OCI-LY3 (cell line): ENCODE data around the gene MFSD6.
"Not testable (repeated sequence)": the region's sequence is repeated elsewhere in the genome, so short reads cannot be mapped to it uniquely, and the experiment has no call there.

Experiments
- H2AFZ ChIP-seq: fragments of 200-600, 300-600 bp; shearing (Covaris generic); 2 replicates; pipeline ENCODE4 v1.6.0; 2014; ENCODE audit warnings: antibody characterized with exemption, low read depth, low read length
- H3K27ac ChIP-seq: fragments of 200-600, 300-600 bp; sonication (generic); 2 replicates; pipeline ENCODE4 v1.5.1; 2014; ENCODE audit warnings: mild to moderate bottlenecking, low read length, moderate library complexity, mixed read lengths
- H3K27me3 ChIP-seq: fragments of 200-600, 300-600 bp; sonication (generic); 2 replicates; pipeline ENCODE4 v1.6.1; 2014; ENCODE audit warnings: low read depth, low read length, mixed read lengths
- H3K36me3 ChIP-seq: fragments of 200-600, 300-600 bp; sonication (generic); replicated peaks from 2 replicates; pipeline ENCODE3; 2014; ENCODE audit warnings: low read depth, low read length, mixed read lengths
- H3K4me1 ChIP-seq: fragments of 300-600, 200-600 bp; sonication (generic); 2 replicates; pipeline ENCODE4 v1.6.1; 2014; ENCODE audit warnings: low read length, mixed read lengths
- H3K4me2 ChIP-seq: fragments of 200-600, 300-600 bp; sonication (generic); 2 replicates; pipeline ENCODE4 v1.6.1; 2014; ENCODE audit warnings: low read length, mixed read lengths
- H3K4me3 ChIP-seq: fragments of 300-600, 200-600 bp; sonication (generic); 2 replicates; pipeline ENCODE4 v1.5.1; 2014; ENCODE audit warnings: antibody characterized with exemption, mild to moderate bottlenecking, low read length, moderate library complexity
- H3K79me2 ChIP-seq: fragments of 300-600, 200-600 bp; shearing (Covaris generic); 2 replicates; pipeline ENCODE4 v1.6.1; 2014; ENCODE audit warnings: mild to moderate bottlenecking, low read length, mixed read lengths
- H3K9ac ChIP-seq: fragments of 300-600, 200-600 bp; shearing (Covaris generic); 2 replicates; pipeline ENCODE4 v1.6.0; 2014; ENCODE audit warnings: mild to moderate bottlenecking, low read length, moderate library complexity
- H3K9me3 ChIP-seq: fragments of 200-600, 300-600 bp; shearing (Covaris generic); 2 replicates; pipeline ENCODE4 v1.6.1; 2014; ENCODE audit warnings: low read length, mixed read lengths; ENCODE audit not compliant: insufficient read depth
- H4K20me1 ChIP-seq: fragments of 200-600, 300-600 bp; sonication (generic); 2 replicates; pipeline ENCODE4 v1.6.1; 2016; ENCODE audit warnings: low read length, mixed read lengths; ENCODE audit not compliant: insufficient read depth
- CTCF ChIP-seq: fragments of 200-600, 300-600 bp; sonication (generic); IDR thresholded peaks from 2 replicates; pipeline ENCODE4 v1.5.1; 2014; ENCODE audit warnings: antibody characterized with exemption, low read length, low read depth
- EZH2phosphoT487 ChIP-seq: fragments of 200-600 bp; shearing (Covaris generic); IDR thresholded peaks from 2 replicates; pipeline ENCODE4 v1.6.1; 2018; ENCODE audit warnings: antibody characterized with exemption, mixed run types, low read depth

MFSD6 gene

GRCh38 chr2:190488516-190489233 lies 80.5 kb downstream of the MFSD6 start:
- H3K4me1 ChIP-seq, result no peaks in the 10 kb centered on the region
- no peaks in the 10 kb centered on the region for H3K27me3 ChIP-seq
- TF ChIP-seq EZH2phosphoT487, result no peak
- TF ChIP-seq CTCF, result no peak
- no peak overlapping the region for H3K4me3 ChIP-seq
- no peaks in the 10 kb centered on the region for H3K79me2 ChIP-seq
- H4K20me1 ChIP-seq, result no peaks in the 10 kb centered on the region
- no peak overlapping the region for H3K9ac ChIP-seq
- H3K27ac ChIP-seq, result no peak overlapping the region
- no peak overlapping the region for H3K4me2 ChIP-seq
- no peak overlapping the region for H2AFZ ChIP-seq
- peaks cover 13% of the 10 kb centered on the region for H3K36me3 ChIP-seq
- no peaks in the 10 kb centered on the region for H3K9me3 ChIP-seq

- no peak for TF ChIP-seq CTCF
- TF ChIP-seq EZH2phosphoT487, result no peak
- H3K9ac ChIP-seq, result no peak overlapping the region
- H3K4me3 ChIP-seq, result no peak overlapping the region
- H3K27me3 ChIP-seq, result no peaks in the 10 kb centered on the region
- H3K4me2 ChIP-seq, result no peak overlapping the region
- no peaks in the 10 kb centered on the region for H3K79me2 ChIP-seq
- H2AFZ ChIP-seq, result no peak overlapping the region
- H4K20me1 ChIP-seq, result no peaks in the 10 kb centered on the region
- no peaks in the 10 kb centered on the region for H3K9me3 ChIP-seq
- no peaks in the 10 kb centered on the region for H3K4me1 ChIP-seq
- H3K36me3 ChIP-seq, result peaks cover 13% of the 10 kb centered on the region
- H3K27ac ChIP-seq, result no peak overlapping the region
Measured at GRCh38 chr2:190489475-190489874, 81.3 kb downstream of the MFSD6 start.

GRCh38 chr2:190490502-190490901 lies 82.3 kb downstream of the MFSD6 start:
- no peak for TF ChIP-seq CTCF
- TF ChIP-seq EZH2phosphoT487, result no peak

GRCh38 chr2:190493095-190493494 lies 84.9 kb downstream of the MFSD6 start:
- H2AFZ ChIP-seq, result no peak overlapping the region

More at GRCh38 chr2:190490502-190490901, 82.3 kb downstream of the MFSD6 start:
- Histone ChIP-seq H3K9me3 (no peaks in the 10 kb centered on the region), H4K20me1 (no peaks in the 10 kb centered on the region), H3K9ac (no peak overlapping the region), H3K27me3 (no peaks in the 10 kb centered on the region), H2AFZ (no peak overlapping the region), H3K4me1 (no peaks in the 10 kb centered on the region), H3K4me3 (no peak overlapping the region), H3K27ac (no peak overlapping the region), H3K79me2 (no peaks in the 10 kb centered on the region), H3K36me3 (peaks cover 13% of the 10 kb centered on the region), H3K4me2 (no peak overlapping the region)

GRCh38 chr2:190494600-190495227 lies 86.6 kb downstream of the MFSD6 start:
- not testable (repeated sequence) for H3K4me2 ChIP-seq, H3K4me3 ChIP-seq, H3K9me3 ChIP-seq, H3K27ac ChIP-seq, H4K20me1 ChIP-seq, H3K27me3 ChIP-seq, H2AFZ ChIP-seq, H3K79me2 ChIP-seq, H3K4me1 ChIP-seq, H3K36me3 ChIP-seq, H3K9ac ChIP-seq

More at GRCh38 chr2:190493095-190493494, 84.9 kb downstream of the MFSD6 start:
- H3K9me3 ChIP-seq, result no peaks in the 10 kb centered on the region
- no peaks in the 10 kb centered on the region for H3K27me3 ChIP-seq
- H3K36me3 ChIP-seq, result peaks cover 13% of the 10 kb centered on the region
- TF ChIP-seq CTCF (no peak), EZH2phosphoT487 (no peak)
- H3K9ac ChIP-seq, result no peak overlapping the region
- H3K4me2 ChIP-seq, result no peak overlapping the region
- H4K20me1 ChIP-seq, result no peaks in the 10 kb centered on the region
- H3K4me3 ChIP-seq, result no peak overlapping the region
- no peaks in the 10 kb centered on the region for H3K79me2 ChIP-seq
- no peak overlapping the region for H3K27ac ChIP-seq
- no peaks in the 10 kb centered on the region for H3K4me1 ChIP-seq
